Smooth muscle cell (in vitro differentiated cells): ENCODE results near the gene EXOC3L2. TPM values are rescaled to one million over a fixed set of nuclear protein-coding genes. Genes with fewer than 3 reads are reported as not detected.

ENCODE experiments used
- DNase-seq: peaks from one replicate; lab custom pipeline; 2025; ENCODE audit not compliant: unreplicated experiment; lab: John Stamatoyannopoulos, UW
- H2AFZ ChIP-seq: fragments of 200-600 bp; sonication (generic); 2 replicates; pipeline ENCODE4 v1.6.0; 2016; ENCODE audit warnings: antibody characterized with exemption, low read depth, mild to moderate bottlenecking
- H3F3A ChIP-seq: fragments of 200-600 bp; sonication (generic); 2 replicates; pipeline ENCODE4 v1.6.0; 2017; ENCODE audit warnings: antibody characterized with exemption, low read depth
- H3K27ac ChIP-seq: fragments of 200-600 bp; sonication (generic); 2 replicates; pipeline ENCODE4 v1.5.1; 2016; ENCODE audit warnings: low read depth, mild to moderate bottlenecking
- H3K27me3 ChIP-seq: fragments of 200-600 bp; sonication (generic); 2 replicates; pipeline ENCODE4 v1.6.1; 2016; ENCODE audit warnings: low read depth, mild to moderate bottlenecking
- H3K36me3 ChIP-seq: fragments of 200-600 bp; sonication (generic); 2 replicates; pipeline ENCODE4 v1.5.1; 2016; ENCODE audit warnings: low read depth
- H3K4me1 ChIP-seq: fragments of 200-600 bp; sonication (generic); 2 replicates; pipeline ENCODE4 v1.5.1; 2016; ENCODE audit warnings: low read depth
- H3K4me2 ChIP-seq: fragments of 200-600 bp; sonication (generic); 2 replicates; pipeline ENCODE4 v1.6.0; 2016; ENCODE audit warnings: mild to moderate bottlenecking
- H3K4me3 ChIP-seq: fragments of 200-600 bp; sonication (generic); 2 replicates; pipeline ENCODE4 v1.5.1; 2016; ENCODE audit warnings: mild to moderate bottlenecking
- H3K79me2 ChIP-seq: fragments of 200-600 bp; sonication (generic); 2 replicates; pipeline ENCODE4 v1.6.0; 2016; ENCODE audit warnings: low read depth, mild to moderate bottlenecking
- H3K9ac ChIP-seq: fragments of 200-600 bp; sonication (generic); 2 replicates; pipeline ENCODE4 v1.6.0; 2016; ENCODE audit warnings: low read depth
- H3K9me3 ChIP-seq: fragments of 200-600 bp; sonication (generic); replicated peaks from 2 replicates; pipeline ENCODE4 v1.5.1; 2016; ENCODE audit warnings: low read depth
- H4K20me1 ChIP-seq: fragments of 200-600 bp; sonication (generic); 2 replicates; pipeline ENCODE4 v1.6.0; 2016; ENCODE audit warnings: low read depth
- WGBS: methylation state at CpG from one replicate; pipeline ENCODE4 v1.1.7; 2016; ENCODE audit warnings: low lambda C conversion rate; 5-methylcytosine and 5-hydroxymethylcytosine counted together
- polyA plus RNA-seq: library from polyadenylated mRNA; unstranded; fragments of >200 nt; fragmentation: Nextera tagmentation; extraction: Ambion mirVana; gene quantifications from 2 replicates; pipeline ENCODE4 v1.2.1, GENCODE V29; 2016
- total RNA-seq: library from RNA; depleted of rRNA; stranded (reverse); fragments of >200 nt; gene quantifications from 2 replicates; pipeline ENCODE4 v1.2.3, GENCODE V29; 2014
- TF ChIP-seq, protein P1 (sequence below): fragments of 200-600 bp; sonication (generic); IDR thresholded peaks from 2 replicates; pipeline ENCODE4 v1.5.1; 2017; ENCODE audit warnings: borderline replicate concordance, mild to moderate bottlenecking, antibody characterized with exemption; ENCODE audit not compliant: insufficient read depth, poor library complexity, severe bottlenecking

EXOC3L2 gene
- total and polyA plus RNA-seq, 2 experiments from 2014 or later = 0.76 to 7.5 TPM

DNA sequence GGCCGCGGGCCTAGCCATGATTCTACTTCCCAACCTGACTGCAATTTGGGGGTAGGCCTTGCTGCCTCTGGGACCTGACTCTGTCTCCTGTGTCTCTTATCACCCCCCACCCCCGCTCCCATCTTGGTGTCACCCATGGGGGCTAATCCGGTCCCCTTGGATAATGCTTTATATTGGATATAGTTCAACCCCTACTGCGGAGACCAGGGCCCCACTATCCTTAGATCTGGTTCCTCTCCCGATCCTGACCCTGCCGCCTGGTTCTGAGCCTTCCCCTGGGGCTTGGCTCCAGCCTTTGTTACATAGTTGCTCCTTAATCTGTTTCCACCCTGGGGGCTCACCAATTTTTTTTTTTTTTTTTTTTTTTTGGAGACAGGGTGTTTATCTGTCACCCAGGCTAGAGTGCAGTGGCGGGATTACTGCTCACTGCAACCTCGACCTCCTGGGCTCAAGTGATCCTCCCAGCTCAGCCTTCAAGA is 65.3 kb downstream of the EXOC3L2 start:
- Histone ChIP-seq H3K36me3 (no peaks in the 10 kb centered on the region), H2AFZ (no peak overlapping the region), H3K9ac (peak overlapping the region; percentile 82), H3K27me3 (no peaks in the 10 kb centered on the region), H4K20me1 (peaks cover 12% of the 10 kb centered on the region), H3K4me2 (peak overlapping the region; percentile 92), H3K9me3 (no peaks in the 10 kb centered on the region), H3K79me2 (peaks cover 19% of the 10 kb centered on the region), H3F3A (peaks cover 6% of the 10 kb centered on the region), H3K27ac (peak overlapping the region; percentile 81), H3K4me1 (peaks cover 7% of the 10 kb centered on the region), H3K4me3 (peak overlapping the region; percentile 83)
- WGBS = 50% methylated on average over 9 of the region's 9 CpGs
- no peak for DNase-seq
- TF ChIP-seq, protein P1, sequence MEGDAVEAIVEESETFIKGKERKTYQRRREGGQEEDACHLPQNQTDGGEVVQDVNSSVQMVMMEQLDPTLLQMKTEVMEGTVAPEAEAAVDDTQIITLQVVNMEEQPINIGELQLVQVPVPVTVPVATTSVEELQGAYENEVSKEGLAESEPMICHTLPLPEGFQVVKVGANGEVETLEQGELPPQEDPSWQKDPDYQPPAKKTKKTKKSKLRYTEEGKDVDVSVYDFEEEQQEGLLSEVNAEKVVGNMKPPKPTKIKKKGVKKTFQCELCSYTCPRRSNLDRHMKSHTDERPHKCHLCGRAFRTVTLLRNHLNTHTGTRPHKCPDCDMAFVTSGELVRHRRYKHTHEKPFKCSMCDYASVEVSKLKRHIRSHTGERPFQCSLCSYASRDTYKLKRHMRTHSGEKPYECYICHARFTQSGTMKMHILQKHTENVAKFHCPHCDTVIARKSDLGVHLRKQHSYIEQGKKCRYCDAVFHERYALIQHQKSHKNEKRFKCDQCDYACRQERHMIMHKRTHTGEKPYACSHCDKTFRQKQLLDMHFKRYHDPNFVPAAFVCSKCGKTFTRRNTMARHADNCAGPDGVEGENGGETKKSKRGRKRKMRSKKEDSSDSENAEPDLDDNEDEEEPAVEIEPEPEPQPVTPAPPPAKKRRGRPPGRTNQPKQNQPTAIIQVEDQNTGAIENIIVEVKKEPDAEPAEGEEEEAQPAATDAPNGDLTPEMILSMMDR = no peak

GRCh38 chr19:45179072-45179891 is 65.9 kb downstream of the EXOC3L2 start:
- H3K4me3 ChIP-seq = peak overlapping the region; percentile 83
- H3K27ac ChIP-seq = peak overlapping the region; percentile 81
- WGBS = 3% methylated on average over 87 of the region's 97 CpGs
- H3K9ac ChIP-seq = peak overlapping the region; percentile 82
- H3K4me1 ChIP-seq = peaks cover 7% of the 10 kb centered on the region
- H4K20me1 ChIP-seq = peaks cover 14% of the 10 kb centered on the region
- peaks cover 19% of the 10 kb centered on the region for H3K79me2 ChIP-seq
- peak; percentile 40 for DNase-seq
- H3K27me3 ChIP-seq = no peaks in the 10 kb centered on the region
- TF ChIP-seq, protein P1 = no peak
- H2AFZ ChIP-seq = peak overlapping the region; percentile 51
- peaks cover 6% of the 10 kb centered on the region for H3F3A ChIP-seq
- peak overlapping the region; percentile 92 for H3K4me2 ChIP-seq
- no peaks in the 10 kb centered on the region for H3K9me3 ChIP-seq
- H3K36me3 ChIP-seq = no peaks in the 10 kb centered on the region

DNA sequence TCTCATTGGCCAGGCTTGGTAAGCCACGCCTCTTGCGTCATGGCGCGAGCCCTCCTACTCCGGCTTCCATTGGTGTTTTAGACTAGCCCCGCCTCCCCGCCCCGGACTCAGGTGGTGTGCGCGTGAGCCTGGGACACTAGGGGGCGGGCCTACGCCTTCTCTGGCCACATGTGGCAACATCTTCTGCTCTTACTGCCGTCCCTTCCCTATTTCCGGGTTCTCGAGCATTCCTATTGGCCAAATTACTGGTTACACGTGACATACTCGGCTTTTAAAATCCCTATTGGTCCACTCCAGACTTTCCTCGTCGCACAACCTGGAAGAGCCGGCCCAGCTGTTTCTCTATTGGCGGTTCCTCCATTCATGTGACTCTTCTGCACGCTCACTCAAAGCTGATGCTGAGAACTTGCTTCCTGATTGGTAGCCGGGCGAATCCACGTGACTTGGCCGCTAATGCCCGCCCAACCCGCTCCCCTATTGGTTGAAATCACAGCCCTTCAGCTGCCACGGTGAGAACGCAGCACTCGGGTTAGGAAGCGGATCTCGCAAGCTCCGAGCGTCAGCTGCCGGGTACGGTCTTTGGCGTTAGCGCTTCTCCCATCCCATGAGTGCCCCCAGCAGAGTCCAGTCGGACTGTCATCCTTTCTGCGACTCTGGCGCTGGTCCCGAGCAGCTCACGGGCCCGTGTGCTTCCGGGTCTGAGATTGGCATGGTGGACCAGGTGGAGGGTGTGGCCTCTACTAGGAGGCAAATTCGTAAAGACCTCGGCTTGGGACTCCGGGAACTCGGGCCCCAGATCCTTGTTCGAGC is 66.7 kb downstream of the EXOC3L2 start, which contains the start of gene BLOC1S3:
TSS of gene BLOC1S3 (plus strand) at position 523 of the 810 bp plus-strand sequence. CDS start 513 bp downstream, outside the sequence.
- H3K4me1 ChIP-seq = peaks cover 7% of the 10 kb centered on the region
- 1% methylated on average over 51 of the region's 51 CpGs for WGBS

More for the DNA sequence above, 66.7 kb downstream of the EXOC3L2 start, which contains the start of gene BLOC1S3:
- H3K4me2 ChIP-seq = peak within 1 kb of the TSS; percentile 93
- H3F3A ChIP-seq = peaks cover 6% of the 10 kb centered on the region
- peak within 1 kb of the TSS; percentile 99 for H3K9ac ChIP-seq
- H4K20me1 ChIP-seq = peaks cover 18% of the 10 kb centered on the region
- H3K79me2 ChIP-seq = peaks cover 19% of the 10 kb centered on the region
- peak within 1 kb of the TSS; percentile 100 for H3K27ac ChIP-seq
- TF ChIP-seq, protein P1 = peak; percentile 30
- H3K4me3 ChIP-seq = peak within 1 kb of the TSS; percentile 83
- no peaks in the 10 kb centered on the region for H3K27me3 ChIP-seq
- no peaks in the 10 kb centered on the region for H3K9me3 ChIP-seq
- no peaks in the 10 kb centered on the region for H3K36me3 ChIP-seq
- peak within 1 kb of the TSS; percentile 51 for H2AFZ ChIP-seq
- DNase-seq = peak; percentile 96
